Stimulated activated CD8-positive, alpha-beta memory T cell treated with anti-CD3 and anti-CD28 coated beads, Interleukin-12 subunit alpha, Interleukin-12 subunit beta, amount 100 ng/mL, for 24 hours (primary cell): ENCODE measurements around the gene FMO2.
"Not testable (repeated sequence)": the region's sequence is repeated elsewhere in the genome, so short reads cannot be mapped to it uniquely, and the experiment has no call there.

ENCODE experiments used
- DNase-seq: peaks from one replicate; pipeline ENCODE4 v3.0.0-alpha.2; 2020; ENCODE audit errors: extremely low read depth

Gene FMO2

DNA sequence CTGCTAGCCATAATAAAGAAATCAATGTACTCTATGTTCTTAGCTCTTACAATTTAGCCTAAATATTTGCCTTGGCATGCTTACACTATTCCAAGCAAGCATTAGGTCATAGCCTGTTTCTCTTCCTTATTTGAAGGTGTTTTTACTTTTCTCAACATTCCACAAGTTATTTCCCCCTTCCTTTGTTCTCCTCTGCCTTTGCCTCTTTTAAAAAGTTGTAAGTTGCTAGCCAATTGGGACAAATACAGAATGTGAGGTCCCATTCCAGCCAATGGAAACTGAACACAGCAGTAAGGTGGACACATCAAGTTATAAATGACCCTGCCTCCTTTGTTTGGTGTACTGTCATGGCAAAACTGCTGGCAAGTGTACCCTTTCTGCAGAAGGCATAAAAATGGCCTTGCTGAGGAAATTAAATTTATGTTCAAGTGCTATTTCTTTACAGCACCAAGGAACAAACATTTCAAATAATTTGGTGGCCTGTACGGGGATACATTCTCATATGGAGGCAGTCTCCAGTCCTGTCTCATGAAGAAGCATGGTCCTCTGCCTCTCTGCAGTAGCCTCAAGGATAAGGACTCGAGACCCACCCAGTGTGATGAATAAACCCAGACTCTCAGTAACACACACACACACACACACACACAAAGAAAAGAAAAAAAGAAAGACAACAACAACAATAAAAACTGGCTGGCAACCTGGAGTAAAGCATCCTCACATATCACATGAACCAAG is 34.4 kb downstream of the FMO2 start:
- DNase-seq: no peak

DNA sequence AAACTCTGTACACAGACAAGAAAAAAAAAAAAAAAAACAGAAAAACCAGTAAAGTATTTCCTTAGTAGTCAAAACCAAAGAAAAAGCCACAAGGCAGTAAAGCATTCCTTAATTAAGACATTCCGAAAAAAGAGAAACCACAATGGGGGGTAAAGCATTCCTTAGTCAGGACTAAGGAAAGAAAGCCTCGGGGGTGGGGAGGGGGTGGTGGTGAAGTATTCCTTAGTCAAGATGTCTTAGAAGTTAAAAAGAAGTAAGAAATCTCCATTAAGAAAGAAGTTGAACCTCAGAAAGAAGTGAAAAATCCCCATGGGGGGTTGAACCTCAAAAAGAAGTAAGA is 35.0 kb downstream of the FMO2 start:
- DNase-seq: no peak

DNA sequence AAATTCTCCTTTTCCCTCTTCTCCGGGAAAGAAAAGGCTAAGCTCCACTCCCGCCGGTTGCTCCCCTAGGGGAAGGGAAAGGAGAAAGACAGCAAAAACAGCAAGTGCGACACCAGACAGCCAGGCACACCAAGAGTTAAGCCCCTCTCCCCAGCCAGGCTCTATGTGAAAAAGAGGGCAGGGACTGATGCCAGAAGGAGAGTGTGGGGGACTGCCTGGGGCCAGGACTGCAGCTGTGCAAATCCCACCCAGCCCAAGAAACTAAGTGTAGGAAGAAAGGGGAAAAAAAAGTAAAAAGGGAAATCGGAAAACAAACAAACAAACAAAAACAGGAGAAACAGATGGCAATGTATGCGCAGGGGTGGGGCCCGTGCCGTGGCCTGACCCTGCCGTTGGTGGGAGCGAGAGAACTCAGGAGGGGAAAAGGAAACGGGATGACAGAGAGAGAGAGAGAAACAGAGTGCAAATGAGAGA is 35.5 kb downstream of the FMO2 start:
- DNase-seq: no peak

DNA sequence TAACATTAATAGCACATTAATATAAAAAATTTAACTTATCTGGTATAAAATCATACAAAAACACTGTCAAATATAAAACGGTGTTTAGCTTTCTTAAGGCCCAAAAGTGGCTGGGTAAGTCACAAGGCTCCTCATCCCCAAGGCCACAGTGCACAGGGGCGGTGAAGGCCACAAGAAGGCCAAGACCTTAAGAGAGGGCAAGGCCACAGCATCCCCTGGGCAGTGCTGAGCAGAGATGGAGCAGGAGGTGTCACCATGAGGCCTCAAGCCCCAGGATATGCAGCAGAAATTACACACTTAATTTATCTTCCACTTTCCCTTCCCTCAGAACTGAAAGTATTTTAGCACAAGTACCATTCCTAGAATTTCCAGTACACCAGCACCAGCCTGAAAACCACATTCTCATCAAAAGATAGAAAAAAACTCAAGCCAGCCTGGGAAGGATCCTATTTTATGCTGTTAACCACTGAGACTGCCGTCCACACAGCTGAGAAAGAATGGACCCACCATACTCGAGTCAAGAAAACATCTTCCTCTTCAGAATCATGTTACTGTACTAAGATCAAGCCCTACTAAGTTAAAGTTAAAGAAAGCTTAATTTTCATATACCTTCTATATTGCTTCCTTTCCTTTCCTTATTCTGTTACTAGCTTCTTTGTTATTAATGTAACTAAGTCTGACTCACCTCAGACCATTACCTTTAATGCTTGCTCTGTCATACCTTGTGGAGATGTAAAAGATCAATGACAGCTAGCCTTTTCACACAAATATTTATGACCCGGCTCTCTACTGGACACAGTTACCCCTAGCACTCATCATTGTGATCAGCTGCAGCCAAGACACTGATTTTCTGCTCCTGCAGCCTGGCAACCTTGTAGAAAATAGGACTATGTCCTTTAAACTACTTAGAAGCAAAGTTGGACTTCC is 36.8 kb downstream of the FMO2 start:
- DNase-seq: no peak

DNA sequence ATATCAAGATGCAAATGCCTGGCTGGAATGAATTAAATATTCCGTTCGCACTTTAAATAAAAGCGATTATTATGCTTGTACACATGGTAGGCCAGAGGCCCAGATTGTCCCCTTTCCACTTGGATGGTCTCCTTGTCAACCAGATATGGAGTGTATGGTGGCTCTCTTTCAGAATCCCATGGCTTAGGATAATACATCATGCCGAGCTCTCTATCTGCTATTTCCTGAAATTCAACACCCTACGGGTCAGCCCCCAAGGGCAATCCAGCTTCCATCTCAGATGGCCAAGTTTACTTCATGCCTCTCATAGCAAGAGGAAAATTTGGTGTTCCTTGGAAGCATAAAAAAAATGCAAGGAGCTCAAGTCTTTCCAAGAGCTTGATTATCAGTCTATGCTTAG is 37.8 kb downstream of the FMO2 start:
- DNase-seq: no peak

DNA sequence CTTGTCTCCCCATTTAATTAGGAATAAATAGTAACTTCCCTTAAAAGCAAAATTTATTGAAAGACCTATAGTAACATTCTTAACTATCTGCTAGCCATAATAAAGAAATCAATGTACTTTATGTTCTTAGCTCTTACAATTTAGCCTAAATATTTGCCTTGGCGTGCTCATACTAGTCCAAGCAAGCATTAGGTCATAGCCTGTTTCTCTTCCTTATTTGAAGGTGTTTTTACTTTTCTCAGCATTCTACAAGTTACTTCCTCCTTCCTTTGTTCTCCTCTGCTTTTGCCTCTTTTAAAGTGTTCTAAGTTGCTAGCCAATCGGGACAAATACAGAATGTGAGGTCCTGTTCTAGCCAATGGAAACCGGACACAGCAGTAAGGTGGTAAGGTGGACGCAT is 39.2 kb downstream of the FMO2 start:
- DNase-seq: not testable (repeated sequence)

DNA sequence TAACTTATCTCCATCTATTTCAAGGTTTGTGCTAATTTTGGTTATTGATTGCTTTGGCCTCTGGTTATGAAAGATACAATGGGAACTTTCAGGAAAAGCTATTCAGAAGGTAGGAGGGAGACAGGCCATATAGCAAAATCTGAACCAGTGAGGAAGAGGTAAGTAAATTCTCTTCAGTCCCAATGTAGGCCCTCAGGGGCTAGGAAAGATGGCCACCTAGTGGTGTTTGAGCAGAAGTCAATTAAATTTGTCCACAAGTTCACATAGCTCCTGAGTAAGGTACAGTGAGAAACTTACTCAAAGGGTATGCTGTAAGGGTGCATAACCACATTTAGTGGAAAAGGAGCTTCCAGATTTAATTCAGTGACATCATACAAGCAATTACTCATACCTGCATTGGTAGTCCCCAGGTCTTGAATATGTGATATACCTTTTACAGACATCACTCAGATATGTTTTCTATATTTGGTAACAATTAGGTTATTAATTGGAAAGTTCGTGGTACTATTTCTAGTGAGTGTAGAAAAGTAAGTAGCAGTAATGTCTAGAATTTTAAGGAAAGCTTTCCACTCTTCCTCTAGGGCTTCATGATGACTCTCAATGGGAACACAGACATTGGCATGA is 41.8 kb downstream of the FMO2 start:
- DNase-seq: no peak

DNA sequence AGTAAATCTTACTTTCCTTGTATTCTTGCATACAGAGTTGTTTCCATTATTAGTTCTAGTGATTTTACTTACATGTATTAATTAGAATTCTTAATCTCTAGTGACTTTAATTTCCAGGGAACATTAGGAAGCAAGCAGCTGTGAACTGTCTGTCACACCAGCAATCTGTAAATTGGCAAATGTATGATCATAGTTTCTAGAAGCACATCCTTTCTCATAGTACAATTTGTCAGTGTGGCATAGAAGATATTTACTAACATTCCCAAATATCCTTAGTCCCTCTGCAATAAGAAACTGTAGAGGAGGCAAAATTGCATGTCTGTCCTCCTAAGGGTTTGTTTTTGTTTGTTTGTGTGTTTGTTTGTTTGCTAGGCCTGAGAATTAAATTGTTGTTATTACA is 46.2 kb downstream of the FMO2 start:
- DNase-seq: no peak

DNA sequence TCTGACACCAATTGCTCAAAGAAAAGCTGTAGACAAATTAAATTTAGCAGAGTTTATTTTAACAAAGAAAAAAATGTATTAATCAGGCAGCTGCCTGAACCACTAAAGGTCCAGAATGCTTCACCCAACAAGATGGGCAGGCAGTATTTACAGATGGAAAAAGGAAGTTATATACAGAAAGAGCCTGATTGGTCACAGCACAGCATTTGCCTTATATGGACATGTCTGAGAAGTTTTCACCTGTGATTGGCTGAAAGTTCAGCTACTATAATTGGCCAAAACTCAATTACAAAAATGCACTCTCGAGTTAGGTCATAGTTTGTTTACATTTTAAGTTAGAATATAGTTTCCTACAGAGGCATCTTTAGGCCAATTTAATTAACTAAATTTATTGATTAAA is 48.1 kb downstream of the FMO2 start:
- no peak for DNase-seq

DNA sequence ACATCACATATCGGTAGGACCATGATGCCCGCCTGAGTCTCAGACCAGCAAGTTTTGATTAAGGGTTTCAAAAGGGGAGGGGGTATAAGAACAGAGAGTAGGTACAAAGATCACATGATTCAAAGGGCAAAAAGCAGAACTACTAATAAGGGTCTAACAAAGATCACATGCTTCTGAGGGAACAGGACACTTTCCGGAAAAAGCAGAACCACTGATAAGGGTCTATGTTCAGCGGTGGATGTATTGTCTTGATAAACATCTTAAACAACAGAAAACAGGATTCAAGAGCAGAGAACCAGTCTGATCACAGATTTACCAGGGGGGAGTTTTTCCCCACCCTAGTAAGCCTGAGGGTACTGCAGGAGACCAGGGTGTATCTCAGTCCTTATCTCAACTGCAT is 51.1 kb downstream of the FMO2 start:
- DNase-seq: not testable (repeated sequence)

DNA sequence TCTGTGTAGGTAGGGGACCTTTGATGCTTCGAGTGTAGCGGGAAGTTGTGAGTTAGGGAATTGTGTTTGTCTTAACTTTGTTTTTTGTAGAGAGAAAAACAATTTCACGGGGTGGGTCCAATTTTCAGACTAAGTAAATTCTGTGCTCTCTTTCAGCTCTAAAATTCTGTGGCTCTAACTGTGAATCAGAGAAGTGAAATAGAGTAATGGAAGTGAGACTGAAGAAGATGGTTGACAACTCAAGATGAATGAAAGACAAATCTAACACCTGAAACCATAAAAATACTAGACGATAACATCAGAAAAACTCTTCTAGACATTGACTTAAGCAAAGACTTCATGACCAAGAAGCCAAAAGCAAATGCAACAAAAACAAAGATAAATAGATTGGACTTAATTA is 58.8 kb downstream of the FMO2 start:
- DNase-seq: no peak

DNA sequence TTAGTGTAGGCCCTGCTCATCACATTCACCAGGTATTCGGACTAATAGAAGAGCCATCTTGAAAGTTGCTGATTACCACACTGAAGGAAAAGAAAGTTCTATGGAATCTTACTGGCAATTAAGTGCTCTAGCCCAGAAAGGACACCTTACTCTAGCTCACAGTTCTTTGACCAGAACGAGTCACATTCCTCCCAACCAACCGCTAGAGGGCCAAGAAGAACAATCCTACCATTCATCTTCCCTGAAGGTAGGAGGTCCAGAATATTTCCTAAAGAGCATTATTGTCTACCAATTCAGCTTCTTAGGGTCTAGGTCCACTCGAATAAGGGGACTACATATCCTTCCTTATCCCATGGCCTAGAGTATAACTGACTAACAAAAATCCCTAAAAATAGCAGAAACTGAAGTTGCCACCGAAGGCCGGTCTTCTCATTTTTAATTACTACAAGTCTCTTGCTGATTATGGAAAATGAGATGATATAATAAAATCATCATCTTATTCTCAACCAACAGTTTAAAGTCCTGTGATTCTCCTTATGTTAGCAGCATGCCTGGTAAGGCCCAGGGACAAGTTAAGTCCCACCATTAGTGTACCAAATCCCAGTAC is 60.5 kb downstream of the FMO2 start:
- DNase-seq: no peak

DNA sequence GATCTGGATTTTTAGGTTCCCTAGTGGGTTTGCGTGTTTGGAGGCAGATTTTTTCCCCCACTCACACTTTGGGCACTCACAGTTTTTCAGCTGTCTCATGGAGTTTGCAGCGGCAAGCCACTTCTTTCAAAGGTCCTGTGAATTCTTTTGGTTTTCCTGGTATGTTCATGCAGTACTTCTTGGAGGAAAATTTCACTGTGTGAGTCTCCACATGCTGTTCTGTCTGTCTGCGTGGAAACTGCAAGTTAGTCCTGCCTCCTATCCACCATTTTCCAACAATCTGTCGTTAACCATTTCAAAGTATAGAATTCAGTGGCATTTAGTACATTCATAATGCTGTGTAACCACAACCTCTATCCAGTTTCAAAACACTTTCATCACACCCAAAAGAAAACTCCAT is 62.4 kb downstream of the FMO2 start:
- DNase-seq: no peak

DNA sequence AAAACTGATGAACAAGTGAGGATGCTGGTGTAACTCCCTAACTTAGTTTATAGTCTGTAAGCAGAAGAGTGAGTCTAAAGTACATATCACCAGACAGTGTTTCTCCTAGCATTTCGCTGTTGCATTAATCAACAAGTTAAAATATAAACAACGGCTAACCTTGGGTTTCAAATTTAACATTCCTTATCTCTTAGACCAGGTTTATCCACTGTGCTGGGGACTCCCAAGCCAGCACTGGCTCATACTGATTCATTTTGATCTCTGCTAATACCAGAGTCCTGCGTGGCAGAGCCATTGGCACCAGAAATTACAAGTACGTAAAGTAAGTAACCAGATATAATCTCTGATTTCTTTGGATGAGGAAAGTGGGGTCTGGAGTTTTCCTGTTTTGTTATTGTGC is 63.2 kb downstream of the FMO2 start, which contains the start of gene FMO1:
Gene FMO1 (plus strand): TSS at position 193 of the 400 bp plus-strand sequence. CDS start 9,594 bp downstream, outside the sequence.
- no peak for DNase-seq

DNA sequence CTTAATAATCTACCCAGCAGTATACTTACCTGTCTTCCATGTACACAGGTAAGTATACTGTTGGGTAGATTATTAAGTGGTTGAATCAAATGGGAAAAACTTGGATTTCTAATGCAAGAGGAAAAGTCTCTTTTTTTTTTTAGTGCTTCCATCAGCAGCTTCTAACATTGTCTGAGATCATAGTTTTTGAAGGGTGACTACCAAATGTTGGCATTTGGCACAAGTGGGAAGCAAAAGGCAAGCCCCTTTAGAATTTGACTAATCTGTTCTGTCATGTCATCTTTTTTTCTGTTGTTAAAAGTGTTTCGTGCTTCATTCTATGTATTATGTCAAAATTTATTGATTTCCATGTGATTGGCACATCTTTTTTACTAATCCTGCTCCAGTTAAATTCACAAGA is 63.7 kb downstream of the FMO2 start:
- no peak for DNase-seq

DNA sequence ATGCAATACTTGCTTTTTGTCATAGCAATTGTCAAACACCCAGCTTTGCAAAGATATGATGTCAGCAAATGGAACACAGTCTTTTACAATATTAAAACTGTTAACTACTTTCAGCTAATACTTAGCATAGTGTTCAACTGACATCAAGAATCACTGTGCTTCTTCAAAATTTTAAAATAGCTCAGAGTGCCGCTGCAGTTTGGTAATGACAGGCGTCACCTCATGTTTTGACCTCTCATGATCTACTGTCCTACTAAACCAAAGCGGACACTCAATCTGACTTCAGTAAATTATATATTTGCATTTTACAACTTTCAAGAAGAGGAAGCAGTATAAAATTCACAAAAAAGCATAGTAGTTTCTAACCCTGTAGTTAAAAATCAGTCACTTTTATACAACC is 65.2 kb downstream of the FMO2 start:
- no peak for DNase-seq

DNA sequence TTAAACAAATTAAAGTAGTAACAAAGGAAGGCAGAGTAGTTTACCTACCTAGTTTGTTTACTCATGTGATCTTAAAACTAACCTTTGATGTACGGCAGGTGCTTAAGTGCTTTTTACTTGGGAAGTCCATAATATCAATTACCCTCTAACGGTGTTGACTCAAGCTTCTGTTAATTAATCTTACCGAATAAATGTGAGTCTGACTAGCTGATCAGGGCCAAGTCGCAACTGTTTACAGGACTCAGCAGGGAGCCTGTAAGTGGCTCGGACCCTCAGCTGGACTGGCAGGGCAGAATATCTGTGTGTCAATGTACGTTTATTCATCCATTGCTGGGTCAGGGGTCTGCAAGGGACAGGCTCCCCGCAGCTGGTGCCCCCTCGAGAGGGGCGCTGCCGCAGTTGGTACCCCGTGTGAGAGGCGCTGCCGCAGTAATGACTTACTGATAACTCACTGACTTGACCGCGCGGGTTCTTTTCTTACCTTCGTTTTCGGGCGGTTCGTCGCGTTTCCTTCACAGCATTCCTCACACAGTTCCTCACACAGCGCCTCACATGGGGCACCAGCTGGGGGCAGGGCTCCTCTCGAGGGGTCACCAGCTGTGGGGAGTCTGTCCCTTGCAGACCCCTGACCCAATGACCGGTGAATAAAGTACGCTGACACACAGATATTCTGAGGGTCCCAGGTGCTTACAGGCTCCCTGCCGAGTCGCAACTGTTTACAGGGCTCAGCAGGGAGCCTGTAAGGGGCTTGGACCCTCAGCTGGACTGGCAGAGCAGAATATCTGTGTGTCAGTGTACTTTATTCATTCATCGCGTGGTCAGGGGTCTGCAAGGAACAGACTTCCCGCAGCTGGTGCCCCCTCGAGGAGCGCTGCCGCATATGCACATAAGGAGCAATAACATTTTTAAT is 66.2 kb downstream of the FMO2 start:
- no peak for DNase-seq

DNA sequence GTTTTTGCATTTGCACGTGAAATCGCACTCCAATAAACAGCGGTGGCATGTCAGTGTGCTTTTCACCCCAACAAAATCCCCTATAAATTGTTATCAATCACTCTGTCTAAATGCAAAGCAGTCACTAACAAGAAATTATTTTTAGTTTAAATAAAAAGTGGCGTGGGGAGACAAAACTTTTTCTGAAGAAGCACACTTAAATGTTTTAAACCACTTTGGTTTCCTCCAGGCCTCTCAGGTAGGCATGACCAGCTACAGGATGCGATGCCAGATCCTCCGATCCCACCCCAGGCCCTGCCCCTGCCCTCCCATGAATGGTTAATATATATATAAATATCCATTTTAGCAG is 66.8 kb downstream of the FMO2 start:
- DNase-seq: no peak

DNA sequence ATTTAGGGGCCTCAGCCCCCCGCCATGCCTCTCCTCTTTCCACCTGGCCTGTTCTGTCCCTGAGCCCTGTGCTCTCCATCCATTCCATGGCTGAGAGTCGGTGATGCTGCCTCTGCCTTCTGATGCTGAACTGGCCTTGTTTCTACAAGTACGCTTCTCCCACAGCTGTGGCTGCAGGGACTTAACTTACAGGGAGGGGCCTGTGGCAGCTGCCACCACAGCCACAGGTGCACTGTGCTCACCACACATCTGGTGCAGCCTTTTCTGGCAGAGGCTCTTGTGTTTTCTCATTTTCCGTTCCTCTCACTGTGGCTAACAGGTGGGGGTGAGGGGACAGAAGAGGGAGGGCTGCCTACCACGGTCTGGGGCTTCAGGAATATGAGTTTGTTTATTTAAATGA is 67.4 kb downstream of the FMO2 start:
- DNase-seq: no peak

DNA sequence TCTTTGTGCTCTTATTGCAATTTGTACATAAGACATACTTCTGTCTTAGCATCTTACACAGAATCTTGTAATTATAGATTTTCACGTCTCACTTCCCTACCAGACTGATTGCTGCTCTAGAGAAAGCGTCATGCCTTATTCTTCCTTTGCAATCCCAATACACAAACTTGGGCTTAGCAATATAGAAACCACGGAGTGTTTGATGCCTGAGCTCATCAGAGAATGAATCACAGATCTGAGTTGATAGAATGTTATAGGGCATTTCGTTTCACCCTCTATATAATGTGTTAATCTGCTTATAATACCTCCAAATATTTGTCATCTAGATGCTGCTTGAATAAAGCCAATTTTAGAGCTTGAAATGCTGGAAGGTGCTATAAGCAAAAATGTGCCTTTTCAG is 69.8 kb downstream of the FMO2 start:
- no peak for DNase-seq

DNA sequence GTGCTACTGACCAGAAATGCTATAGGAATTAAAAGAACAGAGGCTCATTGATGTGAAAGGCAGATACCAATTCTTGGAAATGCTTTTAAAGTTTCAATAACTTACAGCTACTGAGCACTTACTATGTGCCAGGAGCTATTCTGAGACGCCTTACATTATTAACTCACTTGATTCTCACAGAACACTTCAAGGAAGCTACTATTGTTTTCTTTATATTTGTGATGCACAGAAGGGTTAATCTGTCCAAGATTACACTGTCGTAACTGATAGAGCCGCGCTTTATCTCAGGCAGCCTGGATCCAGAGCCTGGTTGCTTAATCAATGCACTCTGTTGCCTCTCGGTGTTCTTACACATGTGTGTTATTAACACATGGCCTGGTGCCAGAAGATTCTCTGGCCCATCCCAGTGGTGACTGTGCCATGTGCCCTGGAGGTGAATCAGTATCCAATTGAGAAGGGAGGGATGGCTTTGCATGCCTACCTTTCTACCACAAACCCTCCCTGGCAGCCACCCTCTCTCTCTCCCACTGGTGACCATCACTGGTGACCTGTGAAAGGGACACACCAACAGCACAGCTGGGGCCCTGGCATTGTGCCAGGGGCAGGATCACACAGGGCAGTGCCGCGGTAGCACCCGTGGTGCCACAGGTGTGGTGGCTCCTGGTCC is 72.0 kb downstream of the FMO2 start:
- no peak for DNase-seq
